Activated CD4-positive, alpha-beta T cell treated with anti-CD3 and anti-CD28 coated beads for 36 hours (primary cell): ENCODE results near the gene HERPUD1. TPM values are rescaled to one million over a fixed set of nuclear protein-coding genes. Genes with fewer than 3 reads are reported as not detected.
A peak's percentile ranks its signal among the peaks of the same experiment; 100 is the strongest.
"Not testable (repeated sequence)": the region's sequence is repeated elsewhere in the genome, so short reads cannot be mapped to it uniquely, and the experiment has no call there.

ENCODE experiments used
- ATAC-seq: fragments of 200-7000 bp; cut with Tn5 transposase; one replicate; pipeline ENCODE4 v1.10.0; 2021; ENCODE audit warnings: mild to moderate bottlenecking, moderate library complexity
- CTCF ChIA-PET: fragments of 350-600 bp; sonication (Branson Sonifier 250); formaldehyde crosslinking; loops from one replicate; lab custom pipeline; 2021; ENCODE audit warnings: antibody characterized with exemption; lab: Charles Lee
- POLR2A ChIA-PET: fragments of 350-600 bp; sonication (Branson Sonifier 250); formaldehyde crosslinking; loops from one replicate; lab custom pipeline; 2021; ENCODE audit warnings: antibody characterized with exemption, inconsistent platforms; lab: Charles Lee
- DNase-seq: peaks from one replicate; pipeline ENCODE4 v3.0.0-alpha.2; 2020
- H3K27ac Mint-ChIP-seq: one replicate; pipeline ENCODE4 v1.8.0; 2021; ENCODE audit warnings: mixed read lengths
- H3K27me3 Mint-ChIP-seq: one replicate; pipeline ENCODE4 v1.8.0; 2021; ENCODE audit warnings: mixed read lengths
- H3K36me3 Mint-ChIP-seq: one replicate; pipeline ENCODE4 v1.8.0; 2021; ENCODE audit warnings: low read depth, mixed read lengths
- H3K4me1 Mint-ChIP-seq: one replicate; pipeline ENCODE4 v1.8.0; 2021; ENCODE audit warnings: mixed read lengths
- H3K4me3 Mint-ChIP-seq: one replicate; pipeline ENCODE4 v1.8.0; 2021; ENCODE audit warnings: mild to moderate bottlenecking, moderate library complexity, mixed read lengths
- H3K9me3 Mint-ChIP-seq: one replicate; pipeline ENCODE4 v1.8.0; 2021; ENCODE audit warnings: low read depth, mixed read lengths
- intact Hi-C, 2 experiments: fragments of 100-400 bp; cut with DNase I in 1 of 2; cut with micrococcal nuclease in 1 of 2; formaldehyde crosslinking; loops; one replicate each; pipeline versions ENCODE4 v1.14.2 to v1.15.1; 2022 to 2024; cut with DNase I, micrococcal nuclease
- total RNA-seq, 2 experiments: library from RNA; stranded (reverse); gene quantifications; one replicate each; pipeline ENCODE4 v1.2.3, GENCODE V29; 2021

Gene HERPUD1, protein sequence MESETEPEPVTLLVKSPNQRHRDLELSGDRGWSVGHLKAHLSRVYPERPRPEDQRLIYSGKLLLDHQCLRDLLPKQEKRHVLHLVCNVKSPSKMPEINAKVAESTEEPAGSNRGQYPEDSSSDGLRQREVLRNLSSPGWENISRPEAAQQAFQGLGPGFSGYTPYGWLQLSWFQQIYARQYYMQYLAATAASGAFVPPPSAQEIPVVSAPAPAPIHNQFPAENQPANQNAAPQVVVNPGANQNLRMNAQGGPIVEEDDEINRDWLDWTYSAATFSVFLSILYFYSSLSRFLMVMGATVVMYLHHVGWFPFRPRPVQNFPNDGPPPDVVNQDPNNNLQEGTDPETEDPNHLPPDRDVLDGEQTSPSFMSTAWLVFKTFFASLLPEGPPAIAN
- total RNA-seq, result 100 to 1,000 TPM; 136 to 195 TPM

DNA sequence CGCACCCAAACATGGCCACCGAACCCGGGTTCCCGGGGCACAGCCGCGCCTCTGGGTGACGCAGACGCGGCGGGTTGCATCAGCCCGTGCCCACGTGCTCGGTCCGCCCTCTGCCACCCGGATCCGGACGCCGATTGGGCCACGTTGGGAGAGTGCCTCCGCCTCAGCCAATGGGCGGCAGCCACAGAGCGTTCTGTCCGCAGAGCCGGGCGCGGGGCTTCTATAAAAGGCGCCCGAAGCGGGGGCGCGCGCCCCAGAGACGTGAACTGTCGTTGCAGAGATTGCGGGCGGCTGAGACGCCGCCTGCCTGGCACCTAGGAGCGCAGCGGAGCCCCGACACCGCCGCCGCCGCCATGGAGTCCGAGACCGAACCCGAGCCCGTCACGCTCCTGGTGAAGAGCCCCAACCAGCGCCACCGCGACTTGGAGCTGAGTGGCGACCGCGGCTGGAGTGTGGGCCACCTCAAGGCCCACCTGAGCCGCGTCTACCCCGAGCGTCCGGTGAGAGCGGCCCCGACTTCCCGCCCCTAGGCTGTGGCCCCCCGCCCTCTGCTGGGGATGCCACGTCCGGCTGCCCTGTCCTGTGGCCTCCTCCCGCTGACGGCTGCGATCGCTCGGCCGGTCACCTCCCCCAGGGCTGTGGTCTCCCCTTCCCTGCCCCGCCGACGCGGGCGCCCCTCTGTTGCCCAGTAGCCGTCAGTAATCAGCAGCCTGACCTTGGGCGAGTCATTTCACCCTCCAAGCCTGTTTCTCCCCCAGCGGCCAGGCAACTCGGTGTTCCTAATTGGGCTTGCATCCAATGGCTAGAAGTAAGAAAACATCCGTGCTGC, at the start of gene HERPUD1:
Gene HERPUD1 (plus strand): TSS at position 251 of the 829 bp plus-strand sequence. CDS start 103 bp downstream, at position 354.
- intact Hi-C loops, result loop anchor here (1.0 to 10.0 kb wide), 15 partner anchors 13 to 1195 kb away; partner anchors contain the start of genes NUP93 (in 2 of the 2), CCDC102A (in 1 of the 2), CFAP20 (in 1 of the 2) and CIAPIN1 (in 1 of the 2)
- Mint-ChIP-seq H3K4me3 (peak within 1 kb of the TSS; percentile 98), H3K9me3 (no peaks in the 10 kb centered on the region), H3K27ac (peak within 1 kb of the TSS; percentile 95), H3K27me3 (no peaks in the 10 kb centered on the region), H3K4me1 (peaks cover 40% of the 10 kb centered on the region), H3K36me3 (peaks cover 47% of the 10 kb centered on the region)
- DNase-seq, result peak; percentile 100
- ChIA-PET POLR2A (interaction anchor here (0.5 to 2.4 kb wide), 17 partner anchors 10 to 1560 kb away, joined by 3 to 27 read pairs (median 4); partner anchors contain the start of genes NLRC5, PSME3IP1 and RSPRY1), CTCF (interaction anchor here (1.0 to 2.8 kb wide), 8 partner anchors 9 to 356 kb away, joined by 3 to 11 read pairs (median 3); no protein-coding TSS in a partner anchor)
- peak; percentile 94 for ATAC-seq

DNA sequence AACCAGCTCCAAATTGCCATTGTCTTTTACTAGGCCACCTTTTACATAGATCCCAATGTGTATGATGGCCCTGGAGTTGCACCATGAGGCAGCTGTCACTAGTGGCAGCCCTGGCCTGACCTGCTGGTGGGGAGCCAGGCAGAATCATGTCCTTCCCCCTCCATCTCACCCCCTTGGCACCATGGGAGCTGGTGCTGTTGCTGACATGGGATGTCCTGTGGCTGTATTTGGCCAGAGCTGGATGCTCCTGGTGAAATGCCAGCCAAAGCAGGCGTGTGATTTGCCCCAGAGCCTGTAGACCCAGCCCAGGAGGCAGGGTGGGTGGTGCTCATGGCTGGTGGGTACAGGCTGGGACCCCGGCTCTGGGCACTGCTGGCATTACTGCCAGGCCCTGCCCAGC, 48.4 kb upstream of the HERPUD1 start:
- CTCF ChIA-PET, result no interaction called here
- H3K27me3 Mint-ChIP-seq, result no peaks in the 10 kb centered on the region
- DNase-seq (no peak), ATAC-seq (no peak)
- no peaks in the 10 kb centered on the region for H3K9me3 Mint-ChIP-seq
- no peak overlapping the region for H3K4me3 Mint-ChIP-seq
- no peaks in the 10 kb centered on the region for H3K36me3 Mint-ChIP-seq
- POLR2A ChIA-PET, result no interaction called here
- no peak overlapping the region for H3K27ac Mint-ChIP-seq
- intact Hi-C loops, result no loop called here
- H3K4me1 Mint-ChIP-seq, result no peaks in the 10 kb centered on the region

DNA sequence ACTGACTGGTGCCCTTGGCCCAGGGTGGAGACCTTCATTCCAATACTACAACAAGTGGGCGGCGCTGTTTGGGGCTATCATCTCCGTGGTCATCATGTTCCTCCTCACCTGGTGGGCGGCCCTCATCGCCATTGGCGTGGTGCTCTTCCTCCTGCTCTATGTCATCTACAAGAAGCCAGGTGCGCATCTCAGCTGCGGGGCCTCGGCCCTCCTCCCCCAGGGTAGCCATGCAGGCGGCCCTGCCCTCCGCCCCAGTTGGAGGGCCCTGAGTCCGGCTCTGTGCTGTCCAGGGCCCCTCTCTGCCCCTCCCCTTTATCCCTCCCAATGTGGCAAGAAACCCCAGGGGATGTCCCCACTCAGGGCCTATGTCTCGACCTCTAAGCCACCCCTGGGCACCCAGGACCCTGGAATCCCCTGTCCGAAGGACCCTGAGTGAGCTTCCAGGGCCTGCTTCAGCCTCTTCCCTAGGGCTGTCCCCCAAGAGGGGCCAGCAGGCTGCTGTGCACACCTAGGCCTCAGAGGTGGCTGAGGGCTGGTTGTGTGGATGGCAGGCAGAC, 47.8 kb upstream of the HERPUD1 start:
- no peak for DNase-seq
- no peak overlapping the region for H3K4me3 Mint-ChIP-seq
- CTCF ChIA-PET, result no interaction called here
- no peak overlapping the region for H3K27ac Mint-ChIP-seq
- no peaks in the 10 kb centered on the region for H3K9me3 Mint-ChIP-seq
- no peaks in the 10 kb centered on the region for H3K27me3 Mint-ChIP-seq
- POLR2A ChIA-PET, result no interaction called here
- no peak for ATAC-seq
- no peaks in the 10 kb centered on the region for H3K36me3 Mint-ChIP-seq
- no peaks in the 10 kb centered on the region for H3K4me1 Mint-ChIP-seq
- intact Hi-C loops, result no loop called here

DNA sequence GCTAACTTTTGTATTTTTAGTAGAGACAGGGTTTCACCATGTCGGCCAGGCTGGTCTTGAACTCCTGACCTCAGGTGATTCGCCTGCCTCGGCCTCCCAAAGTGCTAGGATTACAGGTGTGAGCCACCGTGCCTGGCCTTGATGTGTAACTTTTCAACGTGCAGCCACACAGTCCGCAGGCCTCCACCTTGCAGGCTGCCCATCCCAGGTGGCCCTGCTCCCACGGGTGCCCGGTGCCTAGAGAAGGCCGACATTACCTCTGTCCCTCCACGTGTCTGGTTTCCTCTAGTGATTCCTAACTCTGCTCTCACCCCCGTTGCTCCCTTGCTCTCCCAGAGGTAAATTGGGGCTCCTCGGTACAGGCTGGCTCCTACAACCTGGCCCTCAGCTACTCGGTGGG, 47.0 kb upstream of the HERPUD1 start:
- H3K4me1 Mint-ChIP-seq, H3K4me3 Mint-ChIP-seq, H3K27me3 Mint-ChIP-seq, H3K36me3 Mint-ChIP-seq, ATAC-seq, intact Hi-C loops, H3K27ac Mint-ChIP-seq, DNase-seq, H3K9me3 Mint-ChIP-seq, POLR2A ChIA-PET, CTCF ChIA-PET: not testable (repeated sequence)

DNA sequence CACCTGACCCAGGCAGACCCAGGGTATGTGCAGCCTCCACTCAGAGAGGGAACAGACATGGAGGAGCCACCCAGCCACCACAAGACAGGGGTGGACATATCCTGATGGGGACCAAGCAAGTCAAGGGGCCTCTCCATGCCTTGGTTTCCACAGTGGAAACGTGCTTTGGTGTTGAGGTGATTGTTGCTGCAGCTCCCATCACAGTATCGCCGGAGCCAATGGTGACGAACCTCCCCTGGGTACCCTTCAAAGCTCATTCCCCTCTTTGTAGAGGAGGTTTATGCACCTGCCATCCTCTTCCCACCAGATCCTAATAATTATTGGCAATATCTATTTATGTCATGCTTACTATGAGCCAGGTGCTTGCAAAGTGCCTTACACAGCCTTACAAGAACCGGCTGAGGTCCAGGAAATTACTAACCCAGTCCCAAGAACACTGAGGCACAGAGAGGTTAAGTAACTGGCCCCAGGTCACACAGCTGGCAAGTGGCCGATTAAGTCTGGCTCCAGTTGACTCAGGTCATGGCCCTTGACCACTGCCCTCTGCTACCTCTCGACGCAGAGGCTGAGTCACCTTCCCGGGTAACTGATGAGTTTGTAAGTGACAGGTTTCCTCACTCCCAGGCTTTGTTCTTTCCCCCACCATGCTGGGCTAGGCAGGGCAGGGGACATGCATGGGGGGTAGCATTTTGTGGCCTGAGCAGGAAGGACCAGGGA, 46.3 kb upstream of the HERPUD1 start:
- no peak for DNase-seq
- intact Hi-C loops, result no loop called here
- H3K27ac Mint-ChIP-seq, result no peak overlapping the region
- no peak for ATAC-seq
- H3K4me1 Mint-ChIP-seq, result no peaks in the 10 kb centered on the region
- H3K36me3 Mint-ChIP-seq, result no peaks in the 10 kb centered on the region
- no peak overlapping the region for H3K4me3 Mint-ChIP-seq
- H3K27me3 Mint-ChIP-seq, result no peaks in the 10 kb centered on the region
- ChIA-PET POLR2A (no interaction called here), CTCF (no interaction called here)
- H3K9me3 Mint-ChIP-seq, result no peaks in the 10 kb centered on the region

DNA sequence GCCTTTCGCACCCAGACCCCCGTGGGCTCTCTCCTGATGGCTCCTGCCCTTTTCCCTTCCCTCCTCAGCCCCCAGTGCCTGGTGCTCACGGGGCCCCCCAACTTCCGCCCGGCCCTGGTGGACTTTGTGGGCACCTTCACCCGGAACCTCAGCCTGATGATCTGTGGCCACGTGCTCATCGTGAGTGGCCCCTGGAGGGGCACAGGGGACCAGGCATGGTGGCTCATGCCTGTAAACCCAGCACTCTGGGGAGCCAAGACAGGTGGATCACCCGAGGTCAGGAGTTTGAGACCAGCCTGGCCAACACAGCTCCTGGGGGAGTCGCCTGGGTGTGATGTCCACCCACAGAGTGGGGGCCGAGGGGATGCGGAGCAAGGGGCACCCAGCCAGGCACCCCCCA, 45.6 kb upstream of the HERPUD1 start:
- ChIA-PET CTCF (no interaction called here), POLR2A (no interaction called here)
- intact Hi-C loops, result no loop called here
- H3K4me3 Mint-ChIP-seq, result no peak overlapping the region
- no peaks in the 10 kb centered on the region for H3K27me3 Mint-ChIP-seq
- H3K9me3 Mint-ChIP-seq, result no peaks in the 10 kb centered on the region
- no peaks in the 10 kb centered on the region for H3K36me3 Mint-ChIP-seq
- DNase-seq (no peak), ATAC-seq (no peak)
- no peak overlapping the region for H3K27ac Mint-ChIP-seq
- no peaks in the 10 kb centered on the region for H3K4me1 Mint-ChIP-seq

DNA sequence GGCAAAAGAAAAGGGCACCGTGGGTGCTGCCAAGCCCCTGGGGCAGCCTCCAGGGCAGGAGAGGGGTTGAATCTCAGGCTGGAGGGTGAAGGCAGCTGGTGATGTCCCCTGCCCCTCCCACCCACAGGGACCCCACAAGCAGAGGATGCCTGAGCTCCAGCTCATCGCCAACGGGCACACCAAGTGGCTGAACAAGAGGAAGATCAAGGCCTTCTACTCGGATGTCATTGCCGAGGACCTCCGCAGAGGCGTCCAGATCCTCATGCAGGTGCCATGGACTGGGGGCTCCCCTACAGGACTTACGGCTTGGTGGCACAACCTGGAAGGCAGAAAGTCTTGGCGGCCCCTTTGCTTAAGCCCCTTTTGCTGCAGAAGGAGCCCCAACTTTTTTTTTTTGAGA, 45.1 kb upstream of the HERPUD1 start:
- H3K4me3 Mint-ChIP-seq, result no peak overlapping the region
- intact Hi-C loops, result no loop called here

DNA sequence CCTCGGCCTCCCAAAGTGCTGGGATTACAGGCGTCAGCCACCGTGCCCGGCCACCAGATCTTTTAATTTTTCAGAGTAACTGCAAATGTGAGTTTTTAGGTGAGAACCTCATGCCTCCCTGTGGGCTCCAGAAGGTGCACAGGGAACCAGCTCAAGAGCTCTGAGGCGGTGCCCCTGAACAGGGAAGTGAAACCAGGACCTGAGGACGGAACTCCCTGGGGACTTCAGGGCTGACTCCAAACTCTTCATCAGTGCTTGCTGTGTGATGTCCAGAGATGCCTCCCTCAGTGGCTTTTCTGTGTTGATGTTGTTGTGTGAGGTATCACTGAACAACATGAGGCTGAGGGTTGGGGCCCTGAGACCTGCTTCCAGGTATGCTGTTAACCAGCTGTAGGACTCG, 43.1 kb upstream of the HERPUD1 start:
- ATAC-seq, result no peak

More for the DNA sequence above, 45.1 kb upstream of the HERPUD1 start:
- ChIA-PET CTCF (interaction anchor here (1.0 kb wide), 1 partner anchor 11 kb away, joined by 3 read pairs; no protein-coding TSS in a partner anchor), POLR2A (no interaction called here)
- no peak for DNase-seq
- no peaks in the 10 kb centered on the region for H3K9me3 Mint-ChIP-seq
- H3K36me3 Mint-ChIP-seq, result no peaks in the 10 kb centered on the region
- no peak for ATAC-seq
- no peak overlapping the region for H3K27ac Mint-ChIP-seq
- no peaks in the 10 kb centered on the region for H3K4me1 Mint-ChIP-seq
- H3K27me3 Mint-ChIP-seq, result no peaks in the 10 kb centered on the region

DNA sequence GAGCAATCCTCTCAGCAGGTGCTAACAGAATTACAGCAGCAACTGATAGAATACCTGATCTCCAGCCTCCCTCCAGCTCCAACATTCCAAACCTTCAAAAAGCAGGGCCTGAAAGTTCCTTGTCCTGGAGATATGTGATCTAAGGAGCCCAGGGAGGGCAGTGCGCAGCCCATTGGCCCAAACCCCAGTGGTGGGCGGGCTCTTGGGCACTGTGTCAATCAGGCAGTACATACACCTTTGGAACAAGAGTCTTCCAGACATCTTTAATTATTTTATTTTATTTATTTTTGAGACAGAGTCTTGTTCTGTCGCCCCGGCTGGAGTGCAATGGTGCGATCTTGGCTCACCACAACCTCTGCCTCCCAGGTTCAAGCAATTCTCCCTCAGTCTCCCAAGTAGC, 42.7 kb upstream of the HERPUD1 start:
- intact Hi-C loops, result no loop called here
- Mint-ChIP-seq H3K27me3 (no peaks in the 10 kb centered on the region), H3K4me3 (no peak overlapping the region), H3K4me1 (no peaks in the 10 kb centered on the region), H3K36me3 (no peaks in the 10 kb centered on the region), H3K27ac (no peak overlapping the region), H3K9me3 (no peaks in the 10 kb centered on the region)
- DNase-seq, result no peak
- POLR2A ChIA-PET, result no interaction called here
- no peak for ATAC-seq
- CTCF ChIA-PET, result interaction anchor here (1.1 kb wide), 1 partner anchor 75 kb away, joined by 4 read pairs; no protein-coding TSS in a partner anchor

More for the DNA sequence above, 43.1 kb upstream of the HERPUD1 start:
- CTCF ChIA-PET, result interaction anchor here (1.1 kb wide), 1 partner anchor 75 kb away, joined by 4 read pairs; no protein-coding TSS in a partner anchor
- Mint-ChIP-seq H3K36me3 (no peaks in the 10 kb centered on the region), H3K9me3 (no peaks in the 10 kb centered on the region), H3K4me3 (no peak overlapping the region), H3K27me3 (no peaks in the 10 kb centered on the region), H3K27ac (no peak overlapping the region), H3K4me1 (no peaks in the 10 kb centered on the region)
- DNase-seq, result no peak
- intact Hi-C loops, result no loop called here
- POLR2A ChIA-PET, result no interaction called here

DNA sequence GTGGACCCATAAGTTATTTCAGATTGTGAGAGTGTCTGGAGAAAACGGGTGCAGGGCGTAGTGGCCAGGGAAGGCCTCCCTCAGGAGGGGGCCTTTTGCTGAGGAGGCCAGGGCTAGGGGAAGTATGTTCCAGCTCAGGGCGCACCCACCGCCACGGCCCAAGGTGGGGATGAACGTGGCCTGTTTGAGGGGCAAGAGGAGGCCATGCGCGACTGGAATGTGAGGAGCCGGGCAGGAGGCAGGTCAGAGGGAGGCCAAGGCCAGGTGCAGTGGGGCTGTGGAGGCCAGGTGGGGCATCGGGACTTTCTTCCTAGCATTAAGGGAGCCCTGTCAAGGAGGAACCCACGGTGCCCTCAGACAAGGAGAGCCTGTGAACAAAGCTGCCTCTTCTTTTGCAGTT, 40.3 kb upstream of the HERPUD1 start:
- Mint-ChIP-seq H3K9me3 (no peaks in the 10 kb centered on the region), H3K27ac (no peak overlapping the region), H3K4me1 (no peaks in the 10 kb centered on the region), H3K27me3 (no peaks in the 10 kb centered on the region), H3K36me3 (no peaks in the 10 kb centered on the region), H3K4me3 (no peak overlapping the region)
- ChIA-PET CTCF (interaction anchor here (0.6 kb wide), 1 partner anchor 114 kb away, joined by 4 read pairs; no protein-coding TSS in a partner anchor), POLR2A (no interaction called here)
- intact Hi-C loops, result no loop called here
- no peak for ATAC-seq
- no peak for DNase-seq

DNA sequence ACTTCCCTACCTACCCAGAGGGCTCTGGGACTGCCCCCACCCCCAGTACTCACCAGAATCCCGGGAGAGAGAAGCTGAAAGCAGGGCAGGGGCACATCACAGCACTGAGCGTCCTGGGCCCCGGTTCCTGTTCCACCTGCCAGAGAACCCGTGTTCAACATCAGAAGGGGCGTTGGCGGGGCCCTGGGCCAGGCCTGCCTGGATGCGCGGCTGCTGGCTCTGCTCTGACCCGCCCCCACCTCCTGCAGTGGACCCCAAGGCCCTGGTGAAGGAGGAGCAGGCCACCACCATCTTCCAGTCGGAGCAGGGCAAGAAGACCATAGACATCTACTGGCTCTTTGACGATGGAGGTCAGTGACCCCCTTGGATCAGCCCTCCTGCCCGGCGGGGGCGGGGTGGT, 39.2 kb upstream of the HERPUD1 start:
- DNase-seq (no peak), ATAC-seq (no peak)
- H3K27ac Mint-ChIP-seq, result no peak overlapping the region
- H3K4me1 Mint-ChIP-seq, result no peaks in the 10 kb centered on the region
- ChIA-PET POLR2A (no interaction called here), CTCF (no interaction called here)
- no peaks in the 10 kb centered on the region for H3K36me3 Mint-ChIP-seq
- no peaks in the 10 kb centered on the region for H3K9me3 Mint-ChIP-seq
- no peaks in the 10 kb centered on the region for H3K27me3 Mint-ChIP-seq
- intact Hi-C loops, result no loop called here
- H3K4me3 Mint-ChIP-seq, result no peak overlapping the region
